ENCODE measurements around the gene SOX13.

- no peak for TF ChIP-seq ZNF274 (IDR thresholded peaks at IDR 0.05; ENCODE audit: low read depth, low read length)
- TF ChIP-seq SUZ12 (IDR thresholded peaks at IDR 0.05; ENCODE audit: extremely low read depth, insufficient read depth, insufficient read length): no peak
Measured at GRCh38 chr1:204126386-204126785, 53.5 kb downstream of the SOX13 start.
